ENCODE data around the gene CTSE. TPM values are rescaled to one million over a fixed set of nuclear protein-coding genes. Genes with fewer than 3 reads are reported as not detected.

CTSE gene
- total RNA-seq, 1 donor from 2014 or later, result not detected

DNA sequence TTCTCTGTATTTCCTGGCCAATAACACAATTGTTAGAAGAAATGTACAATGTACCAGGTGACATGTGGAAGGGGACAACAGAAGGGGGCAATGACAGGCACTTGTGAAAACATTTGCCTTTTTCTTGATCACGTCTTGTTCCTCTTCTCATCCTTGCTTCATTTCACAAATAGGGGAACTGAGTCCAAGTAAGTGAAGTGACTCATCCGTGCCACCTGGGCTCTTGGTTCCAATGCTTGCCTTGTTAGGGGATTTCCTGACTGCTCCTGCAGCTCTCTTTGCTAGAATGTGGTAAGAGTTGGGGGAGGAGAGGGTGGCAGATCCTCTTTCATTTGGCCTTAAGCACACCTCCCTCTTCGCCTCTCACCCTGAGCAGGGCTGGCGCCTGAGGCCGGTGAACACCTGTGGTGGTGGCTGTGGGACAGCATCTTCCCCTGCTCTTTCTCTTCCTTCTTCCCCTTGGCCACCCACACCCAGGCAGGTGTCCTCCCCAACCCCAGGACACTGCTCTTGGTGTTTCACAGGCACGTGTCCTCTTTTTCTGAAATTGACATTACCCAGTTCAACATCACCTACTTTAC is 27.1 kb upstream of the CTSE start:
- TF ChIP-seq, protein P1, sequence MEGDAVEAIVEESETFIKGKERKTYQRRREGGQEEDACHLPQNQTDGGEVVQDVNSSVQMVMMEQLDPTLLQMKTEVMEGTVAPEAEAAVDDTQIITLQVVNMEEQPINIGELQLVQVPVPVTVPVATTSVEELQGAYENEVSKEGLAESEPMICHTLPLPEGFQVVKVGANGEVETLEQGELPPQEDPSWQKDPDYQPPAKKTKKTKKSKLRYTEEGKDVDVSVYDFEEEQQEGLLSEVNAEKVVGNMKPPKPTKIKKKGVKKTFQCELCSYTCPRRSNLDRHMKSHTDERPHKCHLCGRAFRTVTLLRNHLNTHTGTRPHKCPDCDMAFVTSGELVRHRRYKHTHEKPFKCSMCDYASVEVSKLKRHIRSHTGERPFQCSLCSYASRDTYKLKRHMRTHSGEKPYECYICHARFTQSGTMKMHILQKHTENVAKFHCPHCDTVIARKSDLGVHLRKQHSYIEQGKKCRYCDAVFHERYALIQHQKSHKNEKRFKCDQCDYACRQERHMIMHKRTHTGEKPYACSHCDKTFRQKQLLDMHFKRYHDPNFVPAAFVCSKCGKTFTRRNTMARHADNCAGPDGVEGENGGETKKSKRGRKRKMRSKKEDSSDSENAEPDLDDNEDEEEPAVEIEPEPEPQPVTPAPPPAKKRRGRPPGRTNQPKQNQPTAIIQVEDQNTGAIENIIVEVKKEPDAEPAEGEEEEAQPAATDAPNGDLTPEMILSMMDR (conservative IDR thresholded peaks at IDR 0.05; ENCODE audit: low read depth, low read length), result no peak
- H3K4me3 ChIP-seq (ENCODE audit: low read depth, low read length), result no peak overlapping the region
- peak; percentile 93 for DNase-seq (ENCODE audit: low read depth)

DNA sequence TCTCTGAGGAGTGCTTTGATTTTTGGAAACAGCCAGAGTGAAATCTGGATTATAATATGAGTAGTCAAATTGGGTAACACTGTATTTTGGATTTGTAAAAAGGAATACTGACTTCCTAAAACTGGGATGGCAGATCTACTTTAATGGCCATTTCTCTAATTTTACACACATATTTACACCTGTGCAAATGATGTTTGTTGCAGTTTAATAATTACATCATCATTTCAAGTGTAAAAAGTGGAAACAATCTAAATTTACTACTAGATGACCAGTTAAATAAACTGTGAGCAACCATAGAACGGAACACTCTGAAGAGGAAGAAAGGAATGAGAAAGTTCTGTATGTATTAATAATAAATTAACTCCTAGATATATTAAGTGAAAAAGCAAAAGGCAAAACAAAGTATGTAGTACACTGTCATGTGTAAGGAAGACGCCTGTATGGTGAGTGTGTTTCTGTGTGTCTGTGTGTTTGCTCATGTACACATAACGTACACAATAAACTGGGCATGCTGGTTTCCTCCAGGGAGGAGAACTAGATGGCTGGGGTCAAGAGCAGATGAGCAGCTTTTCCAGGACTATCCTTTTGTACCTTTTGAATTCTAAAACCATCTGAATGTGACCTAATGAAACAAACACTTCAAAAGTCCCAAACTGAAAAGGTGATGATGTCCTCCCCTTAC is 26.4 kb upstream of the CTSE start:
- H3K4me3 ChIP-seq (ENCODE audit: low read depth, low read length), result no peak overlapping the region
- no peak for DNase-seq (ENCODE audit: low read depth)
- TF ChIP-seq, protein P1 (conservative IDR thresholded peaks at IDR 0.05; ENCODE audit: low read depth, low read length), result no peak

DNA sequence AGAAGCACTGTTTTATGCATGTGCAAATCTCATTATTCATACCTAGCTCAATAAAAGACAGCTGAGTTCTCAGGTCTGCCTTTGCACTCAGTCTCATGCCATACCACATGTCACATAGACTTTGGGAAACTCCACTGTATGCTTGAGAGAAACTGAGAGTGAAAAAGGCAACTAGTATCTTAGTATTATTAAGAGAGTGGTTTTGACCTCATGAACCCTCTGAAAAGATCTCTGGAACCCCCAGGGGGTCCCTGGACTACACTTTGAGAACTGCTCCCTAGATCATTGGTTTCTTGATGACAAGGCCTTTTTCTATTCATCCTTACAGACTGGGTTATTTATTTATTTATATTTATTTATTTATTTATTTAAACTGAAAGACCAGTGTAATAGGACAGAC is 25.6 kb upstream of the CTSE start:
- no peak for DNase-seq (ENCODE audit: low read depth)
- TF ChIP-seq, protein P1 (conservative IDR thresholded peaks at IDR 0.05; ENCODE audit: low read depth, low read length), result no peak
- H3K4me3 ChIP-seq (ENCODE audit: low read depth, low read length), result no peak overlapping the region

DNA sequence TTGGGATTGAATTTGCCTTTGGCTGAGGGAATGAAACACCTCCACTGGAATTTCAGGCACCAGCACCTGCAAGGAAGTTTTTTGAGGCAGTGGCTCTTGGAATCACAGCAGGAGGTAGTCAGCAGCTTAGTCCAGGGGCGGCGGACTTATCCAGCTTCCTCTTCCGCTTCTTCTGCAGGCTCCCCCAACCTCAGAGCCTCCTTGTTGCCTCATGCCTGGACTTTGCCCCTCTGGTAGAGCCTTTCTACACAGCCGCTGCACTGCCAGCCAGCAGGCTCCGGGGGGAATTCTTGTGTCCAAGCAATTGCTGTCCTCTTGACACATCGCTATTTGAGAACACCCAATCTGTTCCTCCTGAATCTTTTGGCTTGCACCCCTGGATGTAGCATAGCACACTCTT is 24.9 kb upstream of the CTSE start:
- TF ChIP-seq, protein P1 (conservative IDR thresholded peaks at IDR 0.05; ENCODE audit: low read depth, low read length), result no peak
- DNase-seq (ENCODE audit: low read depth), result peak; percentile 74
- H3K4me3 ChIP-seq (ENCODE audit: low read depth, low read length), result peak overlapping the region; percentile 19

DNA sequence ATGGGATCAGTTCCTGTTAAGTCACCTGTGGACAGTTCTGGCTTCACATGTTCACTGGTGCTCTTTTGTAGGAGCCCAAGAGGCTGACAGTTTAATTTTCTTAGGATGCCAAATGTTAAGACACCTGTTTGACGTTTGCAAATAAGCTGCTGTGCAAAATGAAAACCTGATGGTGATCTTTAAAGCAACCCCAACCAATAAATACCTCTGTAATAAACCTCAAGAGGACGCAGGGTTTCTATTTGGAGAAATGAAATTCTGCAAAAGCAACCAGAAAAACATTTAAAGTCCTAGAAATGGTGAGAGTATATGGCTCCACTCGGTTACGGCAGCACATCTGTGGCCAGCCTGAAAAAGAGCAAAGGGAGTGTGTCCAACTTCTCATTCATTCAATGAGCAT is 23.6 kb upstream of the CTSE start:
- no peak for DNase-seq (ENCODE audit: low read depth)
- TF ChIP-seq, protein P1 (conservative IDR thresholded peaks at IDR 0.05; ENCODE audit: low read depth, low read length), result no peak
- no peak overlapping the region for H3K4me3 ChIP-seq (ENCODE audit: low read depth, low read length)

DNA sequence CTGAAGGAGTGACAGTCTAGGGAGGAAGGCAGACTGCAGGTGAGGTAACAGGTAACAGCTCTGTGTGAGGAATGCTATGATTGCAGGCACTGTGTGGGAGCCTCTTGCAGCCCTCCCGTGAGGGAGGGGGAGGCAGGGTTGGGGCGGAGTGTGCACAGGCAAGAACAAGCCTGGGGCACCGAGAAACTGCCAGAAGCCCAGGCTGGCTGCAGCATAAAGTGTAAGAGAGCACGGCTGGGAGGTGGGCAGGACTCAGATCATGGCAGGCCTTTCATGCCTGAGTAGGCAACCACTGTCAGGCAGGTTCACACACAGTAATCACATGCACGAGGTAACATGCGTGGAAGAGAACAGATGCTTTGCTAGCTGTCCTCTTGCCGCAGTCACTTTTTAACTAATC is 17.9 kb upstream of the CTSE start:
- TF ChIP-seq, protein P1 (conservative IDR thresholded peaks at IDR 0.05; ENCODE audit: low read depth, low read length), result no peak
- no peak for DNase-seq (ENCODE audit: low read depth)
- H3K4me3 ChIP-seq (ENCODE audit: low read depth, low read length), result no peak overlapping the region

DNA sequence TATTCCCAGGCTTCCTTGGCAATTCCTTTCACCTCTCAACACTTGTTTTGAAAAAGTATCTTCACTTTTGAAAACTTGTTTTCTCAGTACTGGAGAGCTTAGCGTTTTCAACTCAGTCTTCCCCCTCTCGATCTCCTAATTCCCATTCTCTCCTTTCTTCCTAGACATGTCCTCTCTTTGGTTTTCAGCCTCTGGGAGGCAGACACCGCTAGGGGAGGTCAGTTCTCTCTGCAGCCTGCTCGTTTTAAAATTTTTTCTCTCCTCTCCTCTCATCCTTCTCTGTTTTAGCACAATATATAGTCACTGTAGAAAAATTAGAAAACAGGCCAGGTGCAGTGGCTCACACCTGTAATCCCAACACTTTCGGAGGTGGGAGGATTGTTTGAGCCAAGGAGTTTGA is 16.6 kb upstream of the CTSE start:
- DNase-seq (ENCODE audit: low read depth), result no peak
- no peak overlapping the region for H3K4me3 ChIP-seq (ENCODE audit: low read depth, low read length)
- TF ChIP-seq, protein P1 (conservative IDR thresholded peaks at IDR 0.05; ENCODE audit: low read depth, low read length), result no peak

All from epithelial cell of proximal tubule (primary cell).